Calu3 (cell line): ENCODE data around the gene PCDH9. TPM values are rescaled to one million over a fixed set of nuclear protein-coding genes. Genes with fewer than 3 reads are reported as not detected.

Experiments
- BruUV-seq: library from RNA; stranded (reverse); fragments of 400-500 nt; replicated peaks from 2 replicates; lab custom pipeline; 2021; lab: Mats Ljungman, UMichigan
- CTCF ChIA-PET: fragments of 300-600 bp; sonication (Branson Sonifier 250); formaldehyde crosslinking; loops from one replicate; lab custom pipeline; 2022; ENCODE audit warnings: antibody characterized with exemption; lab: Charles Lee
- DNase-seq: peaks from one replicate; pipeline ENCODE4 v3.0.0; 2022
- H3K27ac Mint-ChIP-seq: one replicate; pipeline ENCODE4 v1.8.0; 2022; ENCODE audit warnings: mixed read lengths; ENCODE audit not compliant: unreplicated experiment
- H3K27me3 Mint-ChIP-seq: one replicate; pipeline ENCODE4 v1.8.0; 2022; ENCODE audit warnings: mixed read lengths; ENCODE audit not compliant: unreplicated experiment
- H3K36me3 Mint-ChIP-seq: one replicate; pipeline ENCODE4 v1.8.0; 2022; ENCODE audit warnings: mild to moderate bottlenecking, moderate library complexity, mixed read lengths; ENCODE audit not compliant: insufficient read depth, unreplicated experiment
- H3K4me1 Mint-ChIP-seq: one replicate; pipeline ENCODE4 v1.8.0; 2022; ENCODE audit warnings: mild to moderate bottlenecking, low read depth, mixed read lengths; ENCODE audit not compliant: unreplicated experiment
- H3K4me3 Mint-ChIP-seq: one replicate; pipeline ENCODE4 v1.8.0; 2022; ENCODE audit warnings: mild to moderate bottlenecking, low read depth, moderate library complexity, mixed read lengths; ENCODE audit not compliant: unreplicated experiment
- H3K9me3 Mint-ChIP-seq: one replicate; pipeline ENCODE4 v1.8.0; 2022; ENCODE audit warnings: low read depth, mixed read lengths; ENCODE audit not compliant: unreplicated experiment
- CTCF ChIP-seq: fragments of 200-600 bp; IDR thresholded peaks from one replicate; pipeline ENCODE4 v1.8.0; 2022; ENCODE audit warnings: antibody characterized with exemption; ENCODE audit not compliant: unreplicated experiment
- intact Hi-C: fragments of 100-400 bp; cut with micrococcal nuclease; formaldehyde crosslinking; loops from one replicate; pipeline ENCODE4 v1.10.0; 2022; ENCODE audit not compliant: unreplicated experiment
- total RNA-seq: library from RNA; stranded (reverse); gene quantifications from 2 replicates; pipeline ENCODE4 v1.2.3, GENCODE V29; 2022

PCDH9 gene
- total RNA-seq, 1 experiment from 2014 or later: 1.3 TPM

DNA sequence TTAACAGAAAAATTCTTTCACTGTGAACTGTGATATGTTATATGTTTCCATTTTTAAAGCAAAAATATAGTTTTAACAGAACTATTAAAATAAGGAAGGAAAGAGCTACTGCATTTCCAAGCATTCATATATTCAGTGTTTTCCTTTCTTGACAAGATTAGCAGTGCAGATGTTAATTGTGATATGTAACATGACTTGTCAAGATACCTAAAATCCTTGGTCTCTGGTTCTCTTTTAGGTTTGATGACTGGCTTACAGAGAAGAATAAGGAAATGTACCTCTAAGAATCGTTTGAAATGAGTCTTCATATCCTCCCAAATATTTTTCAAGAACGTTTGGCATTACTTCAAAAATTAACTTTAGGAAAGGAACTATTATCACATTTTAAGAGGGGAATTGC is 907.2 kb downstream of the PCDH9 start:
- DNase-seq: no peak
- TF ChIP-seq CTCF: no peak
- H3K9me3 Mint-ChIP-seq: no peaks in the 10 kb centered on the region
- H3K27me3 Mint-ChIP-seq: no peaks in the 10 kb centered on the region
- intact Hi-C loops: no loop called here
- BruUV-seq: no TSS peak
- H3K4me3 Mint-ChIP-seq: no peak overlapping the region
- CTCF ChIA-PET: no interaction called here
- H3K36me3 Mint-ChIP-seq: no peaks in the 10 kb centered on the region
- no peaks in the 10 kb centered on the region for H3K4me1 Mint-ChIP-seq
- no peak overlapping the region for H3K27ac Mint-ChIP-seq

DNA sequence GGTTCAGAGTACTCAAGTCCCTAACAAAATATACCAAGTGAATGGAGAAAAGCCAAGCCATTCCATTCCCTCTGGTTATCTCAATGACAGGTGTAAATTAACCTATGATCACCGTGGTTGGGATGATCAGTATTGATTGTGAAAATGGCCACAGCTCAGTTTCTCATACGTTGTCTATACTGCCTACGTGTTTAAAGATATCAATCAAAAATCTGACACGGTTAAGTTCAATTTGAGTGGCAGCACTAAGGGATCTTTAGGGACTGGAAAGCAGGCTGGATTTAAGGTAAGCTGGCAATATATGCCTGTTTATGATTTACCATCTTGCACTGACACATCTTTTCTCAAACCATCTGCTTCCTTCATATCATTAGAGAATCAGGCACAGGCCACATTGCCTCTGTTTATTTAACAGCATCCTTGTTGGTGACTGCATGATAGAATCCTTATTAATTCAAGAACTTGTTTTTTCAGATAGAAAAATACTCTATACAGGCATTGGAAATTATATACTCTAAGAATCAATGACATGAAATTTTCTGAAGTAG is 907.9 kb downstream of the PCDH9 start:
- no peak for DNase-seq
- CTCF ChIA-PET: no interaction called here
- BruUV-seq: no TSS peak
- H3K4me3 Mint-ChIP-seq: no peak overlapping the region
- H3K9me3 Mint-ChIP-seq: no peaks in the 10 kb centered on the region
- H3K4me1 Mint-ChIP-seq: no peaks in the 10 kb centered on the region
- no peak for TF ChIP-seq CTCF
- no peaks in the 10 kb centered on the region for H3K36me3 Mint-ChIP-seq
- H3K27ac Mint-ChIP-seq: no peak overlapping the region
- H3K27me3 Mint-ChIP-seq: no peaks in the 10 kb centered on the region
- intact Hi-C loops: no loop called here

- intact Hi-C loops: no loop called here
- Mint-ChIP-seq H3K36me3 (no peaks in the 10 kb centered on the region), H3K4me3 (no peak overlapping the region), H3K4me1 (no peaks in the 10 kb centered on the region), H3K9me3 (peaks cover 3% of the 10 kb centered on the region), H3K27ac (no peak overlapping the region), H3K27me3 (no peaks in the 10 kb centered on the region)
- CTCF ChIA-PET: no interaction called here
- TF ChIP-seq CTCF: no peak
- BruUV-seq: no TSS peak
- DNase-seq: no peak
These were observed 915.2 kb downstream of the PCDH9 start for GRCh38 chr13:66314911-66315310.

- H3K9me3 Mint-ChIP-seq: peaks cover 3% of the 10 kb centered on the region
- DNase-seq: no peak
- H3K36me3 Mint-ChIP-seq: no peaks in the 10 kb centered on the region
- CTCF ChIA-PET: no interaction called here
- intact Hi-C loops: no loop called here
- H3K4me1 Mint-ChIP-seq: no peaks in the 10 kb centered on the region
- BruUV-seq: no TSS peak
- TF ChIP-seq CTCF: no peak
- no peak overlapping the region for H3K27ac Mint-ChIP-seq
- no peak overlapping the region for H3K4me3 Mint-ChIP-seq
- H3K27me3 Mint-ChIP-seq: no peaks in the 10 kb centered on the region
These were observed 916.7 kb downstream of the PCDH9 start for GRCh38 chr13:66313413-66313812.
